SW480 (cell line): ENCODE measurements around the gene AGGF1.
"Not testable (repeated sequence)": the region's sequence is repeated elsewhere in the genome, so short reads cannot be mapped to it uniquely, and the experiment has no call there.

ENCODE experiments used
- DNase-seq: peaks from one replicate; pipeline ENCODE4 v3.0.0-alpha.2; 2016; ENCODE audit warnings: low spot score

AGGF1 gene

DNA sequence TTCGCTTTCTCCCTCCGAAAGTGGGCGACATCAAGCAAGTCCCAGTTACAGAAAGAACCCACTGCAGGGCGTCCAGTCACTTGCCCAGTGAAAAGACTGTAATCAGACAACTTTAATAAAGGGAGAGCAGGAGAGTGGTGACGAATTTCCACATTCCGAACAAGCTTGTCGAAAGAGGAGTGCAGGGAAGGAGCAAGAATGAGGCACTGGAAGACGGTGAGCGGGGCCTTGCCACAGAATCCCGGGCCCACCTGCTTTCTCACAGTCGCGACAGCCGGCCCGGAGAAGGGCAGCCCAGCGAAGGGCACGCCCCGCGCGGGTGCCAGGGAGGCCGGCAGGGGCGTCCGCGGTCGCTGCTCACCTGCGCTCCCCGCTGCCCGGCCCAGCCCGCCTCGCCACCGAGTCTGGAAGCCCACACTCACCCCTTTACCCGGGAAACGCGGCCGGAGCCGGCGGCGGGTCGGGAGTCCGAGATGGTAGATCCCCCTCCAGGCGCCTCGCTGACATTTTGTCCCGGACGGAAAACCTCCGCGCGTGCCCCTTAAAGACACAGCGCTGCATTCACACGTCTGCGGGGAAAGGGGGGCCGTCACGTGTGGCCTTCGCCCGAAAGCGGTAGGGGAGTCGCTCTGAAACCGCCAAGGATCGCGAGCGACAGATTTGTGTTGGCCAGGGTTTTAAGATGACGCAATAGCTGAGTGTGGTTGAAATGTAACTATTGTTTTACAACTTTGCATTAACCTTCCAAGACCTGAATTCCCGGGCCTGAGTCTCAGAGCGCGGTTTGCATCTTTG, 56.7 kb downstream of the AGGF1 start, which contains the start of gene ZBED3:
TSS of gene ZBED3 (minus strand) at position 597 of the 795 bp plus-strand sequence. CDS start 9,407 bp downstream, outside the sequence.
- peak; percentile 86 for DNase-seq

DNA sequence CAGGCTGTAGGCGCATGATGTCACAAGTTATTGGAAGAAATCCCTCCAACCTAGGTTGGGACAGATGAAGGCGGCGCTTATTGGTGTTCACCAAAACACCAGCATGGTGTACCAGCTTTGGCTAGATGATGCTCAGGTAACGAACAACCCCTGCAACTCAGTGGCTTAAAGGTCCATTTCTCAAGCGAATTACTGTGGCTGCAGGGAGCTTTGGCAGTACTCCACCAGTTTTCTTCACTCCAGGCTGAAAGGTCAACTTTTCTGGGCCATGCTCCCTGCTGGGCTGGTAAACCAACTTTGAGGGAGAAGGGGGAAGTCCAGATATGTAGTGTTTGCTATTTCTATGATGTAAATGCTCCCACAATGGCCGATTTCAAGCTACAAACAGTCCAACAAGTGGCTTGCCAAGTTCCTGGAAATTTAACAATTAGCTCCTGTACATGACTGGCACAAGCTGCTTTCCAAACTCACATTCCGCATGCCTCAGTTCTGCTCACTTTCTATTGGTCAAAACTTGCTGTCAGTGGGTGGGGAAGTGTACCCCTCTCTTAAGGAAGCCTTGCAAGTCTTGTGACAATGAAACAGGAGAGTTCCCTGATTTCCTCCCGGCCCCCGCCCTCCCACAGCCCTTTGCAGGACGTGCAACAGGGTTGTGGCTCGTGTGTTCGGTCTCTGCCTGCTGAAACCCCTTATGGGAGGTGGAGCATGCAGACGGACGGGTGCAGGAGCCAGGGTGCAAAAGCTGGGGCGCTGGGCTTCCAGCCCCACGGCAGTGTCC, 57.5 kb downstream of the AGGF1 start:
- DNase-seq: no peak

DNA sequence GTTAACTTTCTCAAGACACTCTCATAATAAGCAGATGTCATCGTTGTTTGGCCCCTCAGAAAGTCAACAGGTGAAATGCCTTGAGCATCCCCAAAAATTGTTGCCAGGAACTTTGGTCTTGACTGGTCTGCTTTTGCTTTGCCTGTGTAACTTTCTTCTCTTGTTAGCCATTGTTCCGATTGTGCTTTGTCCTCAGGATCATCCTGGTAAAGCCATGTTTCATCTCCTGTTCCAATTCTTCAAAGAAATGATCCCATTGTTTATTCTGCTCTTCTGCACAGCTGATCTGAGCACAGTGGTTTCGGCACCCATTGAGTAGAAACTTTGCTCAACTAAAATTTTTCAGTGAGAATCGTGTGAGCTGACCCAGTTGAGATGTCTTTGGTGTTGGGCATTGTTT, 65.0 kb downstream of the AGGF1 start:
- DNase-seq: no peak

DNA sequence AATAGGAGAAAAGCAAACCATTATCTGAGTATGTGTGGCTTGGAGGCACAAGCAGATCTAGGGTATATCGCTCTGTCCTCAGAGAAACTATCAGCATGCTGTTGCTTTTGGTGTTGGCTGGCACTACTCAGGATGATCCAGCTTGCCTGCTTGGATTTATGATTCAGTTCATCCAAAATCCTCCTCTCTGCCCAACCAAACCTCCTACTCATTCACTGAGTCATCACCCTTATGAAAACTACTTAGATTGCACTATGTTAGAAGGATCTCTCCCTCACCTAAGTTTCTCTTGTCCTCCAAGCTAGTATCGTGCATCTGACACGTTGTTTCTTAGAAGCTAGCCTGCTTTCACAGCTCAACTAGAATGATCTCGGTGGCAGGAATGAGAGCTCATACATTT, 71.1 kb downstream of the AGGF1 start:
- DNase-seq: no peak

DNA sequence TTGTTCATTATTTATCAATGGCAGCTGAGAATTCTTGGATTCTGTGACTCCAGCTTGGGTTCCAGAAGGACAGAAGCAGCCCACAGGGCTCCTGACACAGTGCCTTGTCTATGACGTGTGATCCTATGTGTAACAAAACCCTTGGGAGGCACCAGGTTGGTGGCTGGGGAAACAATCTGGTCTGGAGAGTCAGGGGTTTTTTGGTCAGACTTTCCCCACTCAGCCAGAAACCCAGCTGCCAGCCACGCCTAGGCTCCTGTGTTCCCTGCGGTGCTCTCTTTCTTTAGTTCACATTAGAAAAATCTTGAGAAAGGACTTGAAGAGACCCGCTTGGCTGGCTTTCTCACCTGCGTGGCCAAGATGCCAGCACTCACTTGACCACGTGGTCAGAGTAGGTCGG, 72.3 kb downstream of the AGGF1 start:
- no peak for DNase-seq

GRCh38 chr5:77103457-77103856, 73.3 kb downstream of the AGGF1 start:
- DNase-seq: no peak

GRCh38 chr5:77104813-77105212, 74.6 kb downstream of the AGGF1 start:
- DNase-seq: no peak

DNA sequence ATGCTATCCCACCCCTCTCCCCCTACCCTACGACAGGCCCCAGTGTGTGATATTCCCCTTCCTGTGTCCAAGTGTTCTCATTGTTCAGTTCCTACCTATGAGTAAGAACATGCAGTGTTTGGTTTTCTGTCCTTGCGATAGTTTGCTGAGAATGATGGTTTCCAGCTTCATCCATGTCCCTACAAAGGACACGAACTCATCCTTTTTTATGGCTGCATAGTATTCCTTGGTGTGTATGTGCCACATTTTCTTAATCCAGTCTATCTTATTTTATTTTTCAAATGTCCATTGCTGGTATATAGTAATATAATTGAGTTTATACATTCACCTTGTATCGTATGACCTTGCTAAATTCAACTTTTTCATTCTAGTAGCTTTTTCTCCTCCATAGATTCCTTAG, 76.8 kb downstream of the AGGF1 start:
- DNase-seq: not testable (repeated sequence)
